Measurements from ENCODE around the gene CDH23.

GRCh38 chr10:71396711-71397295 is at the start of gene CDH23:
- TF ChIP-seq GATA2 (IDR thresholded peaks at IDR 0.05; ENCODE audit: low read depth, low read length) (no peak), GATA3 (IDR thresholded peaks at IDR 0.05; ENCODE audit: low read depth, low read length) (no peak)

Measured in SH-SY5Y (cell line).